ENCODE results near the gene PCDHGB3.
"Not testable (repeated sequence)": the region's sequence is repeated elsewhere in the genome, so short reads cannot be mapped to it uniquely, and the experiment has no call there.

PCDHGB3 gene

GRCh38 chr5:141373673-141374317 is 3.8 kb downstream of the PCDHGB3 start, which contains the start of gene PCDHGA6:
Gene PCDHGA6 (plus strand): TSS chr5:141373891. CDS start chr5:141374084, 193 bp downstream.
- no peak within 1 kb of the TSS for H3K4me3 ChIP-seq (ENCODE audit: low read depth, low read length)
- TF ChIP-seq, protein P1, sequence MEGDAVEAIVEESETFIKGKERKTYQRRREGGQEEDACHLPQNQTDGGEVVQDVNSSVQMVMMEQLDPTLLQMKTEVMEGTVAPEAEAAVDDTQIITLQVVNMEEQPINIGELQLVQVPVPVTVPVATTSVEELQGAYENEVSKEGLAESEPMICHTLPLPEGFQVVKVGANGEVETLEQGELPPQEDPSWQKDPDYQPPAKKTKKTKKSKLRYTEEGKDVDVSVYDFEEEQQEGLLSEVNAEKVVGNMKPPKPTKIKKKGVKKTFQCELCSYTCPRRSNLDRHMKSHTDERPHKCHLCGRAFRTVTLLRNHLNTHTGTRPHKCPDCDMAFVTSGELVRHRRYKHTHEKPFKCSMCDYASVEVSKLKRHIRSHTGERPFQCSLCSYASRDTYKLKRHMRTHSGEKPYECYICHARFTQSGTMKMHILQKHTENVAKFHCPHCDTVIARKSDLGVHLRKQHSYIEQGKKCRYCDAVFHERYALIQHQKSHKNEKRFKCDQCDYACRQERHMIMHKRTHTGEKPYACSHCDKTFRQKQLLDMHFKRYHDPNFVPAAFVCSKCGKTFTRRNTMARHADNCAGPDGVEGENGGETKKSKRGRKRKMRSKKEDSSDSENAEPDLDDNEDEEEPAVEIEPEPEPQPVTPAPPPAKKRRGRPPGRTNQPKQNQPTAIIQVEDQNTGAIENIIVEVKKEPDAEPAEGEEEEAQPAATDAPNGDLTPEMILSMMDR (IDR thresholded peaks at IDR 0.05; ENCODE audit: borderline replicate concordance, insufficient read depth, low read depth, low read length): peak; percentile 24; the same call in 1 of the 2 replicates

GRCh38 chr5:141374627-141375026 is 4.6 kb downstream of the PCDHGB3 start:
- TF ChIP-seq, protein P1 (IDR thresholded peaks at IDR 0.05; ENCODE audit: borderline replicate concordance, insufficient read depth, low read depth, low read length): no peak

DNA sequence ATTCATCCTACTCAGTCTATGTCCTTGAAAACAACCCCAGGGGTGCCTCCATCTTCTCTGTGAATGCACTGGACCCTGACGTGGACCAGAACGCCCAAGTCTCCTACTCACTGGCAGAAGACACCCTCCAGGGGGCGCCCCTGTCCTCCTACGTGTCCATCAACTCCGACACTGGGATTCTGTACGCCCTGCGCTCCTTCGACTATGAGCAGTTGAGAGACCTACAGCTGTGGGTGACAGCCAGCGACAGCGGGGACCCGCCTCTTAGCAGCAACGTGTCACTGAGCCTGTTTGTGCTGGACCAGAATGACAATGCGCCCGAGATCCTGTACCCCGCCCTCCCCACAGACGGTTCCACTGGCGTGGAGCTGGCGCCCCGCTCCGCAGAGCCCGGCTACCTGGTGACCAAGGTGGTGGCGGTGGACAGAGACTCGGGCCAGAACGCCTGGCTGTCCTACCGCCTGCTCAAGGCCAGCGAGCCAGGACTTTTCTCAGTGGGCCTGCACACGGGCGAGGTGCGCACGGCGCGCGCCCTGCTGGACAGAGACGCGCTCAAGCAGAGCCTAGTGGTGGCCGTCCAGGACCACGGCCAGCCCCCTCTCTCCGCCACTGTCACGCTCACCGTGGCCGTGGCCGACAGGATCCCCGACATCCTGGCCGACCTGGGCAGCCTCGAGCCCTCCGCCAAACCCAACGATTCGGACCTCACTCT is 5.6 kb downstream of the PCDHGB3 start:
- not testable (repeated sequence) for H3K4me3 ChIP-seq (ENCODE audit: low read depth, low read length)

More at GRCh38 chr5:141374627-141375026, 4.6 kb downstream of the PCDHGB3 start:
- no peak overlapping the region for H3K4me3 ChIP-seq (ENCODE audit: low read depth, low read length)

DNA sequence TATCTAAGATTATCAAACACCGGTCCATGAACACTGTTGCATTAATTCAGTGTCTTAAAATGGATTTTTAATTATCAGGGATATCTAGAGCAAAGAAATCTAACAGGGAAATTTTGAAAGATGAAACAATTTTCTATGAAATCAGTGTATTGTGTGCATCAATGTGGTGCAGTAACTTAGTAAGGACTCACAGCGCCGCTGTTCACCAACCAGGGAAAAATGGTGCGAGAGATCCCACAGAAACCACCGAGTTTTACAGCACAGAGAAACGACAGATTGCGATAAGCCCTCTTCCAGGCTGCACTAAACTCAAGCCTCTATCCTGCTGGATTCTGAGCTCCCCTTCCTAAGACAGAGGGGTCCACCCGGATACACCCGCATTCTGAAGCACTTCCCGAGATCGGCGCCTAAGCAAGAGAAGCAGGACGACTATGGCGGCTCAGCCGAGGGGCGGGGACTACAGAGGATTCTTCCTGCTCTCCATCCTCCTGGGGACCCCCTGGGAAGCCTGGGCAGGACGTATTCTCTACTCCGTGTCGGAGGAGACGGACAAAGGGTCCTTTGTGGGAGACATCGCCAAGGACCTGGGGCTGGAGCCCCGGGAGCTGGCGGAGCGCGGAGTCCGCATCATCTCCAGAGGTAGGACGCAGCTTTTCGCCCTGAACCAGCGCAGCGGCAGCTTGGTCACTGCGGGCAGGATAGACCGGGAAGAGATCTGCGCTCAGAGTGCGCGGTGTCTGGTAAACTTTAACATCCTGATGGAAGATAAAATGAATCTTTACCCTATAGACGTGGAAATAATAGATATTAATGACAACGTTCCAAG is 12.6 kb downstream of the PCDHGB3 start, which contains the start of gene PCDHGA7:
TSS of gene PCDHGA7 (plus strand) at position 274 of the 826 bp plus-strand sequence. CDS start at position 432, 158 bp downstream.
- TF ChIP-seq, protein P1 (IDR thresholded peaks at IDR 0.05; ENCODE audit: borderline replicate concordance, insufficient read depth, low read depth, low read length): peak; percentile 36; the same call in 1 of the 2 replicates
- H3K4me3 ChIP-seq (ENCODE audit: low read depth, low read length): peak within 1 kb of the TSS; percentile 54

- no peak overlapping the region for H3K4me3 ChIP-seq (ENCODE audit: low read depth, low read length)
- TF ChIP-seq, protein P1 (IDR thresholded peaks at IDR 0.05; ENCODE audit: borderline replicate concordance, insufficient read depth, low read depth, low read length): no peak
Measured at GRCh38 chr5:141383345-141383744, 13.3 kb downstream of the PCDHGB3 start.

GRCh38 chr5:141384471-141385267 is 14.6 kb downstream of the PCDHGB3 start:
- H3K4me3 ChIP-seq (ENCODE audit: low read depth, low read length): no peak overlapping the region
- TF ChIP-seq, protein P1 (IDR thresholded peaks at IDR 0.05; ENCODE audit: borderline replicate concordance, insufficient read depth, low read depth, low read length): no peak

Data from GM12875 (cell line).